GM19239 (cell line): ENCODE data around the gene HDAC10.

Experiments used
- DNase-seq: peaks from one replicate; pipeline ENCODE4 v3.0.0; 2011; ENCODE audit warnings: low spot score; ENCODE audit not compliant: insufficient read length
- FAIRE-seq: peaks from 2 replicates; lab custom pipeline; 2011; peaks lifted over from hg19 to GRCh38; lab: Jason Lieb, UNC

HDAC10 gene

GRCh38 chr22:50250555-50251476, at the start of gene HDAC10:
Gene HDAC10 (minus strand): TSS chr22:50251265. CDS start chr22:50251032, 233 bp downstream.
- FAIRE-seq (peak; percentile 92), DNase-seq (peak; percentile 93)

GRCh38 chr22:50300620-50301257, 49.7 kb upstream of the HDAC10 start:
- DNase-seq (no peak), FAIRE-seq (no peak)

- DNase-seq: no peak
- FAIRE-seq: no peak
These were observed 48.9 kb upstream of the HDAC10 start for GRCh38 chr22:50299785-50300619.

GRCh38 chr22:50298937-50299784, 48.1 kb upstream of the HDAC10 start:
- FAIRE-seq: no peak

GRCh38 chr22:50298266-50298637, 47.2 kb upstream of the HDAC10 start:
- FAIRE-seq: no peak
- DNase-seq: no peak

More at GRCh38 chr22:50298937-50299784, 48.1 kb upstream of the HDAC10 start:
- DNase-seq: no peak

- FAIRE-seq (no peak), DNase-seq (no peak)
These were observed 46.6 kb upstream of the HDAC10 start for GRCh38 chr22:50297510-50298265.

GRCh38 chr22:50296658-50297490, 45.8 kb upstream of the HDAC10 start:
- FAIRE-seq (no peak), DNase-seq (no peak)

- FAIRE-seq (no peak), DNase-seq (no peak)
These were observed 43.2 kb upstream of the HDAC10 start for GRCh38 chr22:50294319-50294656.

GRCh38 chr22:50293441-50294318, 42.6 kb upstream of the HDAC10 start:
- FAIRE-seq: peak; percentile 28
- DNase-seq: no peak

GRCh38 chr22:50292643-50293440, 41.8 kb upstream of the HDAC10 start:
- no peak for DNase-seq
- peak; percentile 71 for FAIRE-seq

- no peak for DNase-seq
- FAIRE-seq: no peak
These were observed 39.0 kb upstream of the HDAC10 start for GRCh38 chr22:50289942-50290630.

GRCh38 chr22:50289151-50289941, 38.3 kb upstream of the HDAC10 start:
- no peak for FAIRE-seq
- no peak for DNase-seq

GRCh38 chr22:50287731-50288130, 36.7 kb upstream of the HDAC10 start:
- FAIRE-seq: no peak
- no peak for DNase-seq

- DNase-seq (no peak), FAIRE-seq (no peak)
These were observed 35.7 kb upstream of the HDAC10 start for GRCh38 chr22:50286701-50287318.

- DNase-seq: no peak
- no peak for FAIRE-seq
These were observed 35.2 kb upstream of the HDAC10 start for GRCh38 chr22:50286275-50286674.
